GM23338 (cell line): ENCODE results near the gene POMGNT1. TPM values are rescaled to one million over a fixed set of nuclear protein-coding genes. Genes with fewer than 3 reads are reported as not detected.

ENCODE experiments used
- ATAC-seq: fragments of 200-7000 bp; cut with Tn5 transposase; 3 replicates; pipeline ENCODE4 v1.9.1; 2020
- DNase-seq: peaks from one replicate; pipeline ENCODE4 v3.0.0-alpha.2; 2015; ENCODE audit warnings: low spot score
- H2AFZ ChIP-seq: fragments of 200-600 bp; sonication (generic); 2 replicates; pipeline ENCODE4 v1.8.0; 2016; ENCODE audit warnings: antibody characterized with exemption, mild to moderate bottlenecking, moderate library complexity
- H3F3A ChIP-seq: fragments of 200-600 bp; sonication (generic); replicated peaks from 2 replicates; pipeline ENCODE4 v1.8.0; 2017; ENCODE audit warnings: antibody characterized with exemption, mixed run types, low read depth
- H3K27ac ChIP-seq: fragments of 200-600 bp; sonication (generic); 2 replicates; pipeline ENCODE4 v1.6.1; 2016; ENCODE audit warnings: low read depth
- H3K27me3 ChIP-seq: fragments of 200-600 bp; sonication (generic); 2 replicates; pipeline ENCODE4 v1.8.0; 2016; ENCODE audit warnings: mild to moderate bottlenecking, mixed run types, moderate library complexity; ENCODE audit not compliant: insufficient read depth
- H3K36me3 ChIP-seq: fragments of 200-600 bp; sonication (generic); 2 replicates; pipeline ENCODE4 v1.8.0; 2016; ENCODE audit warnings: mild to moderate bottlenecking; ENCODE audit not compliant: insufficient read depth
- H3K4me1 ChIP-seq: fragments of 200-600 bp; sonication (generic); 2 replicates; pipeline ENCODE4 v1.8.0; 2016; ENCODE audit warnings: mild to moderate bottlenecking, moderate library complexity; ENCODE audit not compliant: insufficient read depth
- H3K4me2 ChIP-seq: fragments of 200-600 bp; sonication (generic); 2 replicates; pipeline ENCODE4 v1.7.1; 2017; ENCODE audit warnings: mixed run types
- H3K4me3 ChIP-seq: fragments of 200-600 bp; sonication (generic); 2 replicates; pipeline ENCODE4 v1.6.1; 2016; ENCODE audit warnings: mixed run types
- H3K79me2 ChIP-seq: fragments of 200-600 bp; sonication (generic); replicated peaks from 2 replicates; pipeline ENCODE4 v1.8.0; 2017; ENCODE audit warnings: mild to moderate bottlenecking; ENCODE audit not compliant: insufficient read depth
- H3K9me2 ChIP-seq: fragments of 200-600 bp; sonication (generic); 2 replicates; pipeline ENCODE4 v1.8.0; 2017; ENCODE audit not compliant: insufficient read depth
- H4K20me1 ChIP-seq: fragments of 200-600 bp; sonication (generic); replicated peaks from 2 replicates; pipeline ENCODE4 v1.8.0; 2017; ENCODE audit warnings: mild to moderate bottlenecking; ENCODE audit not compliant: insufficient read depth
- H3K27ac Mint-ChIP-seq: 2 replicates; pipeline ENCODE4 v1.8.0; 2020; ENCODE audit warnings: inconsistent platforms, mild to moderate bottlenecking, moderate library complexity, mixed read lengths
- H3K27me3 Mint-ChIP-seq: 3 replicates; pipeline ENCODE4 v1.8.0; 2022; ENCODE audit warnings: low read depth, mild to moderate bottlenecking, moderate library complexity, mixed read lengths, inconsistent platforms; ENCODE audit not compliant: insufficient read depth, poor library complexity
- H3K36me3 Mint-ChIP-seq: 3 replicates; pipeline ENCODE4 v1.8.0; 2021; ENCODE audit warnings: low read depth, mild to moderate bottlenecking, inconsistent platforms, moderate library complexity, mixed read lengths
- H3K4me1 Mint-ChIP-seq: 3 replicates; pipeline ENCODE4 v1.8.0; 2020; ENCODE audit warnings: mild to moderate bottlenecking, inconsistent platforms, mixed read lengths
- H3K4me3 Mint-ChIP-seq: 3 replicates; pipeline ENCODE4 v1.8.0; 2021; ENCODE audit warnings: moderate library complexity, mild to moderate bottlenecking, inconsistent platforms, mixed read lengths
- H3K9me3 Mint-ChIP-seq: 3 replicates; pipeline ENCODE4 v1.8.0; 2020; ENCODE audit warnings: moderate library complexity, mild to moderate bottlenecking, inconsistent platforms, mixed read lengths
- EZH2 ChIP-seq: fragments of 200-600 bp; sonication (generic); IDR thresholded peaks from one replicate; pipeline ENCODE4 v1.8.0; 2017; ENCODE audit warnings: antibody characterized with exemption, mild to moderate bottlenecking, low read depth; ENCODE audit not compliant: unreplicated experiment
- polyA plus RNA-seq: library from polyadenylated mRNA; unstranded; fragments of >200 nt; fragmentation: Nextera tagmentation; extraction: Ambion mirVana; gene quantifications from 2 replicates; pipeline ENCODE4 v1.2.1, GENCODE V29; 2016
- total RNA-seq: library from RNA; depleted of rRNA; stranded (reverse); fragments of >200 nt; shearing (Covaris generic); gene quantifications from 2 replicates; pipeline ENCODE4 v1.2.3, GENCODE V29; 2014
- TF ChIP-seq, protein P1 (sequence below): IDR thresholded peaks from one replicate; pipeline ENCODE4 v1.6.1; 2018; ENCODE audit warnings: antibody characterized with exemption; ENCODE audit not compliant: unreplicated experiment
- TF ChIP-seq, protein P2 (sequence below): fragments of 250-450 bp; sonication (Bioruptor Pico); IDR thresholded peaks from 2 replicates; pipeline ENCODE4 v1.5.0; 2020; ENCODE audit warnings: mild to moderate bottlenecking, moderate library complexity

POMGNT1 gene
- total and polyA plus RNA-seq, 2 experiments from 2014 or later, result 24.3 to 32.1 TPM

DNA sequence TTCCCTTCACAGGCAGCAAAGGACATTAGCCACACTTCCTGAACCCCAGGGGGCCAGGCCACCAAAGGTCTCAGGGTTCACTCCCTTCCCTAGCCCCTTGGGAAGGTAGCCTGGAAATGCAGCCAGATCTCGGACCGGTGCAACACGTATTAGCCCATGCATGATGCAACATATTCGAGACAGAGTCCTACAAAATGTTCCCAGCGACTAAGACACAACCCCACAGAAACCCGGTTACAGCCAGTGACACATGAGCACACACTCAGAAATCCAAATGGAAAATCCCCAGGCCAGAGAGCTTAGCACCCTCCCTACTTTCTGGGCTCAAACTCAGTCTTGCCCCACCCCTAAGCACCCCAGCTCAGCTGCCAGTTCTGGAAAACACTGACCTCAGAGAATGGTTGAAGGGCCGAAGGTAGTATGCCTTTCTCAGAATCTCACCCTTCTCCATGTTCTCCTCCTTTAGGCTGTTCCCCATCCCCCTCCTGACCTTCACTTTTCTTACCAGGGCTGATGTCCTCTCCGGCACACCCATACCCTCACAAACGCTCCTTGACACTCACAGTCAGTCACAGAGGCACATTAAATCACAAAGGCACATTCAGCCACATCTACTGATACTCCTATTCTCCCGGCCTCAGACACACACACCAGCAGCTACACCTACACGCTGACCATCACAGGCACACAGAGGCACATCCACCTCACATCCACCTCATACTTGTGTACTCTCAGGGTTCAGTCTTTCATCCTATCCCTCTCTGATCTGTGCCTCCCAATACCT lies 23.6 kb downstream of the POMGNT1 start, which contains the start of gene TSPAN1:
Gene TSPAN1, plus strand, starts transcription at position 640 of the 784 bp plus-strand sequence. CDS start 6,021 bp downstream, outside the sequence.
- peaks cover 5% of the 10 kb centered on the region for H3K27me3 Mint-ChIP-seq

More for the DNA sequence above, 23.6 kb downstream of the POMGNT1 start, which contains the start of gene TSPAN1:
- Mint-ChIP-seq H3K36me3 (no peaks in the 10 kb centered on the region), H3K9me3 (no peaks in the 10 kb centered on the region), H3K4me1 (peaks cover 15% of the 10 kb centered on the region), H3K4me3 (no peak within 1 kb of the TSS), H3K27ac (no peak within 1 kb of the TSS)
- no peak for TF ChIP-seq EZH2
- TF ChIP-seq, protein P1, sequence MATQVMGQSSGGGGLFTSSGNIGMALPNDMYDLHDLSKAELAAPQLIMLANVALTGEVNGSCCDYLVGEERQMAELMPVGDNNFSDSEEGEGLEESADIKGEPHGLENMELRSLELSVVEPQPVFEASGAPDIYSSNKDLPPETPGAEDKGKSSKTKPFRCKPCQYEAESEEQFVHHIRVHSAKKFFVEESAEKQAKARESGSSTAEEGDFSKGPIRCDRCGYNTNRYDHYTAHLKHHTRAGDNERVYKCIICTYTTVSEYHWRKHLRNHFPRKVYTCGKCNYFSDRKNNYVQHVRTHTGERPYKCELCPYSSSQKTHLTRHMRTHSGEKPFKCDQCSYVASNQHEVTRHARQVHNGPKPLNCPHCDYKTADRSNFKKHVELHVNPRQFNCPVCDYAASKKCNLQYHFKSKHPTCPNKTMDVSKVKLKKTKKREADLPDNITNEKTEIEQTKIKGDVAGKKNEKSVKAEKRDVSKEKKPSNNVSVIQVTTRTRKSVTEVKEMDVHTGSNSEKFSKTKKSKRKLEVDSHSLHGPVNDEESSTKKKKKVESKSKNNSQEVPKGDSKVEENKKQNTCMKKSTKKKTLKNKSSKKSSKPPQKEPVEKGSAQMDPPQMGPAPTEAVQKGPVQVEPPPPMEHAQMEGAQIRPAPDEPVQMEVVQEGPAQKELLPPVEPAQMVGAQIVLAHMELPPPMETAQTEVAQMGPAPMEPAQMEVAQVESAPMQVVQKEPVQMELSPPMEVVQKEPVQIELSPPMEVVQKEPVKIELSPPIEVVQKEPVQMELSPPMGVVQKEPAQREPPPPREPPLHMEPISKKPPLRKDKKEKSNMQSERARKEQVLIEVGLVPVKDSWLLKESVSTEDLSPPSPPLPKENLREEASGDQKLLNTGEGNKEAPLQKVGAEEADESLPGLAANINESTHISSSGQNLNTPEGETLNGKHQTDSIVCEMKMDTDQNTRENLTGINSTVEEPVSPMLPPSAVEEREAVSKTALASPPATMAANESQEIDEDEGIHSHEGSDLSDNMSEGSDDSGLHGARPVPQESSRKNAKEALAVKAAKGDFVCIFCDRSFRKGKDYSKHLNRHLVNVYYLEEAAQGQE, result no peak
- TF ChIP-seq, protein P2, sequence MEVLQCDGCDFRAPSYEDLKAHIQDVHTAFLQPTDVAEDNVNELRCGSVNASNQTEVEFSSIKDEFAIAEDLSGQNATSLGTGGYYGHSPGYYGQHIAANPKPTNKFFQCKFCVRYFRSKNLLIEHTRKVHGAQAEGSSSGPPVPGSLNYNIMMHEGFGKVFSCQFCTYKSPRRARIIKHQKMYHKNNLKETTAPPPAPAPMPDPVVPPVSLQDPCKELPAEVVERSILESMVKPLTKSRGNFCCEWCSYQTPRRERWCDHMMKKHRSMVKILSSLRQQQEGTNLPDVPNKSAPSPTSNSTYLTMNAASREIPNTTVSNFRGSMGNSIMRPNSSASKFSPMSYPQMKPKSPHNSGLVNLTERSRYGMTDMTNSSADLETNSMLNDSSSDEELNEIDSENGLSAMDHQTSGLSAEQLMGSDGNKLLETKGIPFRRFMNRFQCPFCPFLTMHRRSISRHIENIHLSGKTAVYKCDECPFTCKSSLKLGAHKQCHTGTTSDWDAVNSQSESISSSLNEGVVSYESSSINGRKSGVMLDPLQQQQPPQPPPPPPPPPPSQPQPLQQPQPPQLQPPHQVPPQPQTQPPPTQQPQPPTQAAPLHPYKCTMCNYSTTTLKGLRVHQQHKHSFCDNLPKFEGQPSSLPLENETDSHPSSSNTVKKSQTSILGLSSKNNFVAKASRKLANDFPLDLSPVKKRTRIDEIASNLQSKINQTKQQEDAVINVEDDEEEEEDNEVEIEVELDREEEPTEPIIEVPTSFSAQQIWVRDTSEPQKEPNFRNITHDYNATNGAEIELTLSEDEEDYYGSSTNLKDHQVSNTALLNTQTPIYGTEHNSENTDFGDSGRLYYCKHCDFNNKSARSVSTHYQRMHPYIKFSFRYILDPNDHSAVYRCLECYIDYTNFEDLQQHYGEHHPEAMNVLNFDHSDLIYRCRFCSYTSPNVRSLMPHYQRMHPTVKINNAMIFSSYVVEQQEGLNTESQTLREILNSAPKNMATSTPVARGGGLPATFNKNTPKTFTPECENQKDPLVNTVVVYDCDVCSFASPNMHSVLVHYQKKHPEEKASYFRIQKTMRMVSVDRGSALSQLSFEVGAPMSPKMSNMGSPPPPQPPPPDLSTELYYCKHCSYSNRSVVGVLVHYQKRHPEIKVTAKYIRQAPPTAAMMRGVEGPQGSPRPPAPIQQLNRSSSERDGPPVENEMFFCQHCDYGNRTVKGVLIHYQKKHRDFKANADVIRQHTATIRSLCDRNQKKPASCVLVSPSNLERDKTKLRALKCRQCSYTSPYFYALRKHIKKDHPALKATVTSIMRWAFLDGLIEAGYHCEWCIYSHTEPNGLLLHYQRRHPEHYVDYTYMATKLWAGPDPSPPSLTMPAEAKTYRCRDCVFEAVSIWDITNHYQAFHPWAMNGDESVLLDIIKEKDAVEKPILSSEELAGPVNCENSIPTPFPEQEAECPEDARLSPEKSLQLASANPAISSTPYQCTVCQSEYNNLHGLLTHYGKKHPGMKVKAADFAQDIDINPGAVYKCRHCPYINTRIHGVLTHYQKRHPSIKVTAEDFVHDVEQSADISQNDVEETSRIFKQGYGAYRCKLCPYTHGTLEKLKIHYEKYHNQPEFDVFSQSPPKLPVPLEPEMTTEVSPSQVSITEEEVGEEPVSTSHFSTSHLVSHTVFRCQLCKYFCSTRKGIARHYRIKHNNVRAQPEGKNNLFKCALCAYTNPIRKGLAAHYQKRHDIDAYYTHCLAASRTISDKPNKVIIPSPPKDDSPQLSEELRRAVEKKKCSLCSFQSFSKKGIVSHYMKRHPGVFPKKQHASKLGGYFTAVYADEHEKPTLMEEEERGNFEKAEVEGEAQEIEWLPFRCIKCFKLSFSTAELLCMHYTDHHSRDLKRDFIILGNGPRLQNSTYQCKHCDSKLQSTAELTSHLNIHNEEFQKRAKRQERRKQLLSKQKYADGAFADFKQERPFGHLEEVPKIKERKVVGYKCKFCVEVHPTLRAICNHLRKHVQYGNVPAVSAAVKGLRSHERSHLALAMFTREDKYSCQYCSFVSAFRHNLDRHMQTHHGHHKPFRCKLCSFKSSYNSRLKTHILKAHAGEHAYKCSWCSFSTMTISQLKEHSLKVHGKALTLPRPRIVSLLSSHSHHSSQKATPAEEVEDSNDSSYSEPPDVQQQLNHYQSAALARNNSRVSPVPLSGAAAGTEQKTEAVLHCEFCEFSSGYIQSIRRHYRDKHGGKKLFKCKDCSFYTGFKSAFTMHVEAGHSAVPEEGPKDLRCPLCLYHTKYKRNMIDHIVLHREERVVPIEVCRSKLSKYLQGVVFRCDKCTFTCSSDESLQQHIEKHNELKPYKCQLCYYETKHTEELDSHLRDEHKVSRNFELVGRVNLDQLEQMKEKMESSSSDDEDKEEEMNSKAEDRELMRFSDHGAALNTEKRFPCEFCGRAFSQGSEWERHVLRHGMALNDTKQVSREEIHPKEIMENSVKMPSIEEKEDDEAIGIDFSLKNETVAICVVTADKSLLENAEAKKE (CRISPR knock-in tag), result no peak
- Histone ChIP-seq H3F3A (no peaks in the 10 kb centered on the region), H3K4me2 (no peak within 1 kb of the TSS), H3K36me3 (no peaks in the 10 kb centered on the region), H3K27ac (no peak within 1 kb of the TSS), H2AFZ (peak within 1 kb of the TSS; percentile 78), H3K4me1 (peaks cover 16% of the 10 kb centered on the region; the same call in 1 of the 2 replicates), H3K9me2 (no peaks in the 10 kb centered on the region), H3K4me3 (no peak within 1 kb of the TSS), H3K27me3 (no peaks in the 10 kb centered on the region), H3K79me2 (no peaks in the 10 kb centered on the region), H4K20me1 (no peaks in the 10 kb centered on the region)
- DNase-seq (no peak), ATAC-seq (no peak)
